ENCODE measurements around the gene CEP83.

- 0 out of 2 replicates have a peak, but pooled peaks have one; percentile 19 for TF ChIP-seq ZNF274 (IDR thresholded peaks at IDR 0.05; ENCODE audit: low read depth, low read length)
- TF ChIP-seq SUZ12 (IDR thresholded peaks at IDR 0.05; ENCODE audit: extremely low read depth, insufficient read depth, insufficient read length) = no peak
Measured at GRCh38 chr12:94297096-94297699, 162.5 kb downstream of the CEP83 start.
